ENCODE measurements around the gene KPRP. TPM values are rescaled to one million over a fixed set of nuclear protein-coding genes. Genes with fewer than 3 reads are reported as not detected.

The KPRP gene
- total RNA-seq, 1 donor from 2014 or later, result not detected

DNA sequence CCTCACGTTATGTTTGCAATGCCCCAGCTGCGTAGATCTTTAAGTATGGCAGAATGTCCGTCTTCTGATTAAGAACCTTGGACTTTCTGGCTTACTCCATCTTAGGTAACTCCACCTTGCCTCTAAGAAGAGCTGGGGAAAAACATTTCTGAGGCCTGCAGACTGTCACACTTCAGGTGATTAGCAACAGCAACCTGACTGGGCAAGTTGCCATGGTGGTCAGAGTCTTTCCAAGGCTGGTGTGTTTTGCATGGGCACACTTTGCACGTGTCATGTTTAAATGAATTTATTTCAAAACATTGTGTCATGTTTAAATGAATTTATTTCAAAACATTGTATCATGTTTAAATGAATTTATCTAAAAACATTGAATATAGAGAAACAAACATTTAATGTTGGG is 811 bp downstream of the KPRP start:
- H3K36me3 ChIP-seq, result no peaks in the 10 kb centered on the region
- TF ChIP-seq, protein P1, sequence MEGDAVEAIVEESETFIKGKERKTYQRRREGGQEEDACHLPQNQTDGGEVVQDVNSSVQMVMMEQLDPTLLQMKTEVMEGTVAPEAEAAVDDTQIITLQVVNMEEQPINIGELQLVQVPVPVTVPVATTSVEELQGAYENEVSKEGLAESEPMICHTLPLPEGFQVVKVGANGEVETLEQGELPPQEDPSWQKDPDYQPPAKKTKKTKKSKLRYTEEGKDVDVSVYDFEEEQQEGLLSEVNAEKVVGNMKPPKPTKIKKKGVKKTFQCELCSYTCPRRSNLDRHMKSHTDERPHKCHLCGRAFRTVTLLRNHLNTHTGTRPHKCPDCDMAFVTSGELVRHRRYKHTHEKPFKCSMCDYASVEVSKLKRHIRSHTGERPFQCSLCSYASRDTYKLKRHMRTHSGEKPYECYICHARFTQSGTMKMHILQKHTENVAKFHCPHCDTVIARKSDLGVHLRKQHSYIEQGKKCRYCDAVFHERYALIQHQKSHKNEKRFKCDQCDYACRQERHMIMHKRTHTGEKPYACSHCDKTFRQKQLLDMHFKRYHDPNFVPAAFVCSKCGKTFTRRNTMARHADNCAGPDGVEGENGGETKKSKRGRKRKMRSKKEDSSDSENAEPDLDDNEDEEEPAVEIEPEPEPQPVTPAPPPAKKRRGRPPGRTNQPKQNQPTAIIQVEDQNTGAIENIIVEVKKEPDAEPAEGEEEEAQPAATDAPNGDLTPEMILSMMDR (IDR thresholded peaks at IDR 0.05), result no peak
- peaks cover 8% of the 10 kb centered on the region for H3K27me3 ChIP-seq (ENCODE audit: low read depth)
- no peak for DNase-seq
- H3K9me3 ChIP-seq, result no peaks in the 10 kb centered on the region
- H3K4me1 ChIP-seq, result no peaks in the 10 kb centered on the region
- H3K4me3 ChIP-seq, result no peak overlapping the region
- no peak for ATAC-seq
- intact Hi-C loops (cut with DNase I), result no loop called here
- no peak overlapping the region for H3K27ac ChIP-seq

DNA sequence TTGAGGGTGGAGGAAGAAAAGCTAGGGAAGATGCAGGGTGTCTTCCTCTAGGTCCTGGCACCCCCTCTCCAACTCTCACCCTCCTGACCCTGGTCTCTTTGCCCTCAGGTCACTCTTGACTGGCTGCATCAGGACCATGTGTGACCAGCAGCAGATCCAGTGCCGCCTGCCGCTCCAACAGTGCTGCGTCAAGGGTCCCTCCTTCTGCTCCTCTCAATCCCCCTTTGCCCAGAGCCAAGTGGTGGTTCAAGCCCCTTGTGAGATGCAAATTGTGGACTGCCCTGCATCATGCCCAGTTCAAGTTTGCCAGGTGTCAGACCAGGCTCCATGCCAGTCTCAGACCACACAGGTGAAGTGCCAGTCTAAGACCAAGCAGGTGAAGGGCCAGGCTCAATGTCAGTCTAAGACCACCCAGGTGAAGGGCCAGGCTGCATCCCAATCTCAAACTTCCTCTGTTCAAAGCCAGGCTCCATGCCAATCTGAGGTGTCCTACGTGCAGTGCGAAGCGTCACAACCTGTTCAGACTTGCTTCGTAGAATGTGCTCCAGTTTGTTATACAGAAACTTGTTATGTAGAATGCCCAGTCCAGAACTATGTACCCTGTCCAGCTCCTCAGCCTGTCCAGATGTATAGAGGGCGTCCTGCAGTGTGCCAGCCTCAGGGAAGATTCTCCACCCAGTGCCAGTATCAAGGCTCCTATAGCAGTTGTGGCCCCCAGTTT is 1.8 kb downstream of the KPRP start:
- no peak overlapping the region for H3K4me3 ChIP-seq
- TF ChIP-seq, protein P1 (IDR thresholded peaks at IDR 0.05), result no peak
- H3K9me3 ChIP-seq, result no peaks in the 10 kb centered on the region
- peaks cover 8% of the 10 kb centered on the region for H3K27me3 ChIP-seq (ENCODE audit: low read depth)
- no peak for ATAC-seq
- no peak for DNase-seq
- no peak overlapping the region for H3K27ac ChIP-seq
- intact Hi-C loops (cut with DNase I), result no loop called here
- no peaks in the 10 kb centered on the region for H3K36me3 ChIP-seq
- H3K4me1 ChIP-seq, result no peaks in the 10 kb centered on the region

DNA sequence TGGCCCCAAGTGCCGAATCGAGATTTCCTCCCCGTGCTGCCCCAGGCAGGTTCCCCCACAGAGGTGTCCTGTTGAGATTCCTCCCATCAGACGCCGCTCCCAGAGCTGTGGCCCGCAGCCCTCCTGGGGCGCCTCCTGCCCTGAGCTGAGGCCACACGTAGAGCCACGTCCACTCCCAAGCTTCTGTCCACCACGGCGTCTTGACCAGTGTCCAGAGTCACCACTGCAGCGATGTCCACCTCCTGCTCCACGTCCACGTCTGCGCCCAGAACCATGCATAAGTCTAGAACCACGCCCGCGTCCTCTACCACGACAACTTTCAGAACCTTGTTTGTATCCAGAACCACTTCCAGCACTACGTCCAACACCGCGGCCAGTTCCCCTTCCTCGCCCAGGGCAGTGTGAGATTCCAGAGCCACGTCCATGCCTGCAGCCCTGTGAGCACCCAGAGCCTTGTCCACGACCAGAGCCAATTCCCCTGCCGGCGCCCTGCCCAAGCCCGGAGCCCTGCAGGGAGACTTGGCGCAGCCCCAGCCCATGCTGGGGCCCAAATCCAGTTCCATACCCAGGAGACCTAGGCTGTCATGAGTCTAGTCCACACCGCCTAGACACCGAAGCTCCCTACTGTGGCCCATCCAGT is 2.8 kb downstream of the KPRP start:
- H3K36me3 ChIP-seq, result no peaks in the 10 kb centered on the region
- TF ChIP-seq, protein P1 (IDR thresholded peaks at IDR 0.05), result no peak
- no peaks in the 10 kb centered on the region for H3K4me1 ChIP-seq
- peaks cover 8% of the 10 kb centered on the region for H3K27me3 ChIP-seq (ENCODE audit: low read depth)
- DNase-seq (no peak), ATAC-seq (peak in 1 of 2 donors; percentile 36)
- H3K4me3 ChIP-seq, result no peak overlapping the region
- no peak overlapping the region for H3K27ac ChIP-seq
- no peaks in the 10 kb centered on the region for H3K9me3 ChIP-seq
- intact Hi-C loops (cut with DNase I), result no loop called here

DNA sequence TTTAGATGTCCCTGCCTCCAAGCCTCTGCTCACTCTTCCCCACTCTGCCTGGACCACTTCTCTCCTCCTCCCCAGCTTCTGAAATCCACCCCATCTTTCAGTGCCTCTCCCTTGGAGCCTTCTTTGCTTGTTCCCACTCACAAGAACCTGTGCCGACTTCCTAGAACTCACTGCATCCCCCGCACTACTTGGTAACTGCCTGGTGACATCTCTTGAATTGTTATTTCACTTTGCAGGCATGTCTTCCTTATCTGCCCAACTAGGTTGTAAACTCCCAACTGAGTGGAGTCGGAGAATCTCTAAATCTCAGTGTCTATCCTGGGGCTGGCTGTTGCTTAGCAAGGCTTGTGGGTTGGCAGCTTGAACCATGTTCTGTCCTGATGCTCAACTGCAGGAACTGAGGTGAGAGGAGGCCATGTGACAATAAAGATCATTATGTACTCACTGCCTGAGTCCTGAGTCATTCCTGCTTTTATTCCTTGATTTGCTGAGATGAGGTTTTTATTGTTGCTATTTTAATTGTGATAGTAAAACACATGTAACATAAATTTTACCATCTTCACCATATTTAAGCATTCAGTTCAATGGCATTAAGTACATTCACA is 3.9 kb downstream of the KPRP start:
- no peak for DNase-seq

DNA sequence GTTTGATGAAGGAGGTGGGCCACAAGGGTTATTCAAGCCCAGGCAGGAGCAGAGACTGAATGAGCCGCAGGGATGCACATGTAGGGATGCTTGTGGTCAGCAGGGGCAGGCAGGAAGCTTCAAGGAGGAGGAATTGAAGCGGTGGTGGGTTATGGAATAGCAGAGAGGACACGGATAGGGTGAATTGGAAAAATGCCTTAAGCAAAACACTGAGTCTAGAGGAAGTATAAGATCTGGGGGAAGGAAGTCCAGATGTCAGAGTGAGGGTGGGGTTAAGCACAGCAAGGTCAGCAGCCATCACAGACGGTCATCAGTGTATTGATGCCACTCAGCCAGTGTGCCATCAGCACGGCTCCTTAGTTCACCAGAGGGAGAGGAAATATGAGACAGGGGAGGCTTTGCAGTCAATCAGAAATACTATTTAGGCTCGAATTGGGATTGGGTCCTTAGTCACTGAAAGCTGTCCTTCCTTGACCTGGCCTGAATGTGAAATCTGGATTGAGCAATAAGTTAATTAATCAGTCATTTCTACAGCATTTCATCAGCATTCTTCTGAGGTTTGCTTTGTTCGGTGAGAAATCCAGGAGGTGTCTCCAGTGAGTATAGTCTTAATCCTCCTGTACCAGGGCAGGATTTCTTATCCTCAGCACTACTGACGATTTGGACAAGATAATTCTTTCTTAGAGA is 11.2 kb downstream of the KPRP start:
- ATAC-seq (no peak), DNase-seq (no peak)
- TF ChIP-seq, protein P1 (IDR thresholded peaks at IDR 0.05), result no peak
- no peaks in the 10 kb centered on the region for H3K27me3 ChIP-seq (ENCODE audit: low read depth)
- intact Hi-C loops (cut with DNase I), result no loop called here
- H3K9me3 ChIP-seq, result no peaks in the 10 kb centered on the region
- H3K36me3 ChIP-seq, result no peaks in the 10 kb centered on the region
- no peaks in the 10 kb centered on the region for H3K4me1 ChIP-seq
- H3K4me3 ChIP-seq, result no peak overlapping the region
- H3K27ac ChIP-seq, result no peak overlapping the region

More for the DNA sequence above, 3.9 kb downstream of the KPRP start:
- Histone ChIP-seq H3K9me3 (no peaks in the 10 kb centered on the region), H3K36me3 (no peaks in the 10 kb centered on the region), H3K27me3 (ENCODE audit: low read depth) (peaks cover 2% of the 10 kb centered on the region), H3K27ac (no peak overlapping the region), H3K4me1 (no peaks in the 10 kb centered on the region), H3K4me3 (no peak overlapping the region)
- no peak for ATAC-seq
- TF ChIP-seq, protein P1 (IDR thresholded peaks at IDR 0.05), result no peak
- intact Hi-C loops (cut with DNase I), result no loop called here

Data from lower lobe of right lung (tissue), 2 donors.